A549 (cell line): ENCODE data around the gene HNF1B.

Experiments used
- CHD2 ChIP-seq: fragments of 150-350 bp; IDR thresholded peaks from 2 replicates; pipeline ENCODE4 v1.6.1; 2014; ENCODE audit warnings: low read length; ENCODE audit not compliant: partially characterized antibody
- CTCF ChIP-seq: fragments of >200 bp; sonication (Bioruptor Twin); formaldehyde crosslinking; IDR thresholded peaks from 3 replicates; pipeline ENCODE4 v1.5.1; 2016
- EP300 ChIP-seq, 2 experiments: fragments of >200 bp; sonication (Bioruptor Twin); formaldehyde crosslinking; IDR thresholded peaks; 2 replicates in 1 of 2; 3 replicates in 1 of 2; pipeline ENCODE4 v1.6.1; 2016 to 2017
- ESRRA ChIP-seq: fragments of 150-350 bp; IDR thresholded peaks from 2 replicates; pipeline ENCODE4 v1.6.1; 2014; ENCODE audit warnings: mild to moderate bottlenecking, low read length, borderline replicate concordance
- GATA3 ChIP-seq: IDR thresholded peaks from 2 replicates; pipeline ENCODE4 v1.6.1; 2012; ENCODE audit warnings: borderline replicate concordance
- KDM1A ChIP-seq: fragments of 200-600 bp; sonication (generic); IDR thresholded peaks from 2 replicates; pipeline ENCODE4 v1.6.1; 2016; ENCODE audit warnings: low read depth, mild to moderate bottlenecking
- MAZ ChIP-seq: fragments of 150-350 bp; IDR thresholded peaks from 2 replicates; pipeline ENCODE4 v1.6.1; 2014; ENCODE audit warnings: antibody characterized with exemption, low read depth, low read length, borderline replicate concordance

- TF ChIP-seq ESRRA (0 out of 2 replicates have a peak, but pooled peaks have one; percentile 42), EP300 (IDR thresholded peaks at IDR 0.05) (peak; percentile 81 to 84; a peak in 3 of 5 replicates), KDM1A (no peak), MAZ (no peak), GATA3 (peak; percentile 93), CTCF (peak; percentile 47; the same call in 2 of the 3 replicates), CHD2 (no peak)
Observed at GRCh38 chr17:37714897-37715296, 30.0 kb downstream of the HNF1B start.
